SK-MEL-5 (cell line): Measurements from ENCODE around the gene RPL36. TPM values are rescaled to one million over a fixed set of nuclear protein-coding genes. Genes with fewer than 3 reads are reported as not detected.
A peak's percentile ranks its signal among the peaks of the same experiment; 100 is the strongest.
"Not testable (repeated sequence)": the region's sequence is repeated elsewhere in the genome, so short reads cannot be mapped to it uniquely, and the experiment has no call there.

ENCODE experiments used
- DNase-seq: peaks from one replicate; pipeline ENCODE4 v3.0.0-alpha.2; 2016; ENCODE audit warnings: low read depth, low spot score
- in situ Hi-C: cut with HindIII; loops from 2 replicates; pipeline ENCODE4 v1.10.0; 2016; ENCODE audit warnings: low sequenced_read_pairs, high pct_unique_total_duplicates, low pct_unique_long_range_greater_than_20kb
- total RNA-seq: library from RNA; depleted of rRNA; stranded (reverse); fragments of >200 nt; shearing (Covaris generic); gene quantifications from 2 replicates; pipeline ENCODE4 v1.2.3, GENCODE V29; 2014

RPL36 gene
- total RNA-seq, 1 experiment from 2014 or later = 661 TPM

- in situ Hi-C loops = no loop called here
- no peak for DNase-seq
Observed at GRCh38 chr19:5684694-5685430, 5.2 kb upstream of the RPL36 start.

GRCh38 chr19:5686326-5686646 lies 3.8 kb upstream of the RPL36 start:
- no peak for DNase-seq
- in situ Hi-C loops = no loop called here

GRCh38 chr19:5686647-5687359 lies 3.3 kb upstream of the RPL36 start:
- DNase-seq = peak; percentile 94
- in situ Hi-C loops = no loop called here

GRCh38 chr19:5687360-5688198 lies 2.5 kb upstream of the RPL36 start:
- in situ Hi-C loops = no loop called here
- no peak for DNase-seq

GRCh38 chr19:5688262-5688881 lies 1.7 kb upstream of the RPL36 start:
- DNase-seq, in situ Hi-C loops: not testable (repeated sequence)

- in situ Hi-C loops = no loop called here
- DNase-seq = peak; percentile 33
Observed at GRCh38 chr19:5690955-5691821, 1.1 kb downstream of the RPL36 start.

GRCh38 chr19:5691822-5692722 lies 2.0 kb downstream of the RPL36 start:
- no peak for DNase-seq
- in situ Hi-C loops = no loop called here

GRCh38 chr19:5692723-5693194 lies 2.7 kb downstream of the RPL36 start:
- in situ Hi-C loops = no loop called here

GRCh38 chr19:5693195-5694166 lies 3.4 kb downstream of the RPL36 start:
- DNase-seq = no peak
- in situ Hi-C loops = no loop called here

More at GRCh38 chr19:5692723-5693194, 2.7 kb downstream of the RPL36 start:
- DNase-seq = no peak

GRCh38 chr19:5694167-5694955 lies 4.3 kb downstream of the RPL36 start:
- in situ Hi-C loops = no loop called here
- no peak for DNase-seq

- DNase-seq = no peak
- in situ Hi-C loops = no loop called here
Observed at GRCh38 chr19:5694956-5695648, 5.0 kb downstream of the RPL36 start.

GRCh38 chr19:5695649-5696195 lies 5.6 kb downstream of the RPL36 start:
- in situ Hi-C loops = no loop called here

GRCh38 chr19:5696196-5697021 lies 6.3 kb downstream of the RPL36 start:
- DNase-seq = no peak
- in situ Hi-C loops = no loop called here

More at GRCh38 chr19:5695649-5696195, 5.6 kb downstream of the RPL36 start:
- DNase-seq = no peak
